HG03342 (cell line): ENCODE results near the gene DNAH5.

Experiments used
- ATAC-seq: cut with Tn5 transposase; IDR thresholded peaks from one replicate; pipeline ENCODE4 v1.9.1; 2021; ENCODE audit warnings: mild to moderate bottlenecking, moderate library complexity; ENCODE audit not compliant: unreplicated experiment

DNAH5 gene

DNA sequence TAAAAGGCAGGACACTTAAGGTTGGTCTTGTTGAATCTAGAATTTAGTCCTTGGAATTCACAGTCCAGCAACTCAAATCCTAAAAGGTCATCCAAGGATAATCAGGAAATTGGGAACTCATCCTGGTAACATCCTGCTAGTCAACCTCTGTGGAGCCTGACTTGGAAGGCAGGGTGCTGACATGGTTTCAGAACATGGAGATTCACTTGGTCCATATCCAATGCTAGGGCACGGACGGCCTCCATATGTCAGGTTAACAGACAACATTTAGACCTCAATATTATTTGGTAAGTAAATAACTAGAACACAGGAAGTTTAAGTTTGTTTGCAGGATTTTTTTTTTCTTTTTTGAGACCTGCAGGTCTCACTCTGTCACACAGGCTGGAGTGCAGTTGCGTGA, 783 bp upstream of the DNAH5 start:
- ATAC-seq: no peak

DNA sequence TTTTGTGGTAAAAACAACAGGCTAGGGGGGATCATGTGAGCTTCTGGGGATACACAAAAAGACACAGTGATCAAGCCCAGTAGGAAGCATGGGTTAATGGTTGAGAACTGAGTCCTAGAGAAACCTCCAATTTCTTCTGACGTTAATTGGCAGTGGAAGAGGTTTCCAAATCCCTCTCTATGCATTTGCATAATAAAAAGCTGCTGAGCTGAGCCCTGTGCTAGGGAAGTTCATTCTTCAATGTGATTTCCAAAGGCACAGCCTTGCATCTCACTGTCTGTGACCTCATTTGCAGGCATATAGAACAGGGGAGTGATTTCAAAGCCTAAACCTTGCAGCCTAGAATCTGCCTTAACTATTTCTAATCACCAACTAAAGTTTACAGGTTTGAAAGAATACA, 812 bp downstream of the DNAH5 start:
- no peak for ATAC-seq

DNA sequence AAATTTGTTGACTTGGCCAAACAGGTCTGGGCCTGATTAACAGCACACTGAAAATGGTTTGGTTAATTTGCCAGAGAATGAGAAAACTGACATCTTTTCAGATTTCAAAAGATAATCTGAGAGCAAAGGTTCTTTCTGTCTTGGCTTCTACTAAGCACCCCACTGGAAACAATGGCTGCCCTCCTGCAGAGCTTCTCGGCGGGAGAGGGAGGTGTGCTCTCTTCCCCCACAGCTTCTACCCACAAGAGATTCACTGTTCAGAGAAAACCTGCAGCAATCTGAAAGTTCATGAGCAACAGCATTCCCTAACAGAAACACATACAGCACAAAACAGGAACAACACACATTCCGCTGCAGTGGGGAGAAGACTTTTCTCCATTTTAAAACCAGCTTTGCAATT, 3.0 kb downstream of the DNAH5 start:
- no peak for ATAC-seq

DNA sequence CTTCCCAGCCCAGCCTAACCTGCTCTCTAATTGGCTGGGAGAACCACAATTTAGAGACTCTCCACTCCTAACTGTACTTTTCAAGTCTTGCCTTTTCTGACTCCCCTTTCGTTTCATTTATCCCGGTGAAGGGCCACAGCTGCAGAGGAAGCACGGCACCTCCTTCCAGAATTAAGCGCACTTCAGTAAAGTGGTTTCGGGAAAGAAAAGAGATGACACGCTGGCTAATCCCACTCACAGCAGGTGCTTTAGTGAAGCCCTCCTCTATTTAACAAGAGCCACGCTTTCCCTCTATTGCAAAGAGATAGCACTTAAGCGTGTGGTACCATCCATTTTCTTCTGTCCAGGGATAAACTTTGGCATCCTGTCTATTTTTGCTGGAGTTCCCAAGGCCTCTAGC, 4.8 kb downstream of the DNAH5 start:
- no peak for ATAC-seq

DNA sequence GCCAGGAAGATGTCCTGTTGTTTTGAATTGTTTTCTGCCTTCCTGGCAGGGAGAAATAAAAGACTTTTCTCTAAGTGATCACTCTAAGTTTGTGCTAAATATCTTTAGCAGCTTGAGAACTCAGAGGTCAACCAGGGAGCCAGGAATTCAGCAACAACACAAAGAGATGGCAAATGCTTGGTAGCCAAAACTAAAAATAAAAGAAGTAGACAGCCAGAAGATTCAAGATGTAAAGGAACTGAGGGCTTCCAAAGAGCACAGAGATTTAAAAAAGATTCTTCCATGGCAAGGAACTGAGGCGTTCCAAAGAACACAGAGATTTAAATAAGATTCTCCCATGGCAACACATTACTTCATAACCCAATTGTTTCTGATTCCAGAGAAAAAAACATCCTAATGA, 9.6 kb downstream of the DNAH5 start:
- ATAC-seq: no peak

DNA sequence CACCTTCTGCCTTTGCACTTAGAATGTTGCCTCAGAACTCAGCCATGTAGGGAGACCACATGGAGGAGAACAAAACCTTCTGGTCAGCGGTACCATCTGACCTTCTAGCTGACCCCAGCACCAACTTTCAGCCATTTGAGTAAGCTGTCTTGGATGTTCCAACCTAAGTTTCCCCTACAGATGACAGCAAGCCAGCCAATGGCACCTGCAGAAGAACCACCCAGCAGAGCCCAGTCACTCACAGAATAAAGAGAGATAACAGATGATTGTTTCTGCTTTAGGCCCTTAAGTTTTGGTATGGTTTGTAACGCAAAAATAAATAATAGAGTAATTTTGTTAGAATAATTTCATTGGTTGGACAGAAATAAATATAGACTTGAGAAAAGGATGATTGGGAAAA, 10.4 kb downstream of the DNAH5 start:
- no peak for ATAC-seq

DNA sequence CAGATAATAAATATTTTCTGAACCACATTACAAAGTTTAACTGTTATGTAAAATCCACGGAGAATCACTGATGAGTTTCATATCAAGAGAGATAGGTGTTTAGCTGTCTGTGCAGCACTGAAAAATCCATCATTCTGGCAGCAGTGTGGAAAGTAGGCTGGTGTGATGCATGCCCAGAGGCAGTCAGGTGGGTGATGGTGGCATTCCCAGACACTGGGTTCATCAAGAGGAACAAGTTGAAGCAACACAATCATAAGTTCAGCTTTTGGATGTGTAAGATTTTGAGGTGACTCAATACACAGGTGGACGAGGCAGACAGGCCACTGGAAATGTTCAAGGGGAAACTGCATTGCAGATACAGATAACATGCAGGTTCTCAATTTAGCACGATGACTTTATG, 11.9 kb downstream of the DNAH5 start:
- ATAC-seq: no peak

DNA sequence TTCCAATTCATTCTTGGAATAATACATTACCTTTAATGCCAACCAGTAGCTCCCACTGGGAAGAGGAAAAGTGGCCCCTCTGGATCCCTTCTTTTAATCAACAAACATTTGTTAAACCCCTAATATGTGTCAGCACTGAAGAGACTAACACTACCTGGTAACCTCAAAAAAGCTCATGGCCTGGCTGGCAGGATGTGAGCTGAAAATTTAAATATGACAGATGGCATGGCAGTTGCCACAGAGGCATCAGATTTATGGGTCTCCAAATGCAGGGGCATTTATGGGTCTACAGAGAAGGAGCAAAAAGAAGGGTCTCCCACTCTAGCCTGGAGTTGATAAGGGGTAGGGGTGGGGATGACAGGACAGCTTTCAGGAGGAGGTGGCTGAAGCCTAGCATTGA, 12.5 kb downstream of the DNAH5 start:
- ATAC-seq: no peak

DNA sequence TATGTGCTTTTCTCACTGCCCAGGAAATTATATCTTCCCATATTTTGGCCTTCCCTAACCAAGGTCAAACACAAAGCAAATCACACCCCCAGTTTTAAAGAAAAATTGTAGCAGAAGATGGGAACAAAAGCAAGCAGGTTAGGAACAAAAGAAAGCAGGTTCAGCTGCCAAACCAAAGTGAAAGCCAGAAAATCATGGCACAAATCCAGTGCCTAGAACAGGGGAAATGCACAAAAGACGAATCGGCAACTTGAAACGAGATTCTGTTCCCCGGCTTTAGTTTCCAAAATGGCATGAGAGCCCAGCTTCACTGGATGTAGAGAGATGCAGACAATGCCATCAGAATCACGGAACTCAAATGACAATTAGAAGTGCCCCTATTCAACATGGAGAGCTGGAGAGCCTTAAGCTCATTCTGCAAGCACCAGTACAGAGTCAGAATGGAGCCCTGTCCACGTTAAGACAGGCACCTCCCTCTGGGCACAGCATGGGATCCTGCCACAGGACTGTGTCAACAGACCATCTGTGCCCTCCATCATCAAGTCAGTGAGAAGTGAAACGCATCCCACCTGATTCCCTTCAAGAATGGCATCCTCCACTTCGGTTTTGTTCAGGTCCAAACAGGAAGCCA, 13.8 kb downstream of the DNAH5 start:
- no peak for ATAC-seq

DNA sequence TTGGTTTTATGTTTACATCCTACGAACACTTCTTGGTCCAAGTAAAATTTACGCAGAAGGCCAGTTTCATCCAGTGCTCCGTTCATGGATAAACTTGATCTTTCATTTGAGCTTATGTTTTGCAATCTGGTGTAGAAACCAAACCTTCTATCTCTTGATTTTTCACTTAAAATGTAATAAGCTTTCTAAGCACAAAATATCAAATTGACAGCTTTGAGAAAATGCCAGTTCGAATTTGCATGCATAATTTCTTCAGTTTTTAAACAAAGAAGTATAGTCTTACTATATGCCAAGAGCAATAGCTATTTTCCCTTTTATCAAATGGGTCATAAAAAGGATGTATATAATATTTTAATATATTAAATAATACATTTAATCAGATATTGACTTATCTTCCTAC, 17.8 kb downstream of the DNAH5 start:
- no peak for ATAC-seq

DNA sequence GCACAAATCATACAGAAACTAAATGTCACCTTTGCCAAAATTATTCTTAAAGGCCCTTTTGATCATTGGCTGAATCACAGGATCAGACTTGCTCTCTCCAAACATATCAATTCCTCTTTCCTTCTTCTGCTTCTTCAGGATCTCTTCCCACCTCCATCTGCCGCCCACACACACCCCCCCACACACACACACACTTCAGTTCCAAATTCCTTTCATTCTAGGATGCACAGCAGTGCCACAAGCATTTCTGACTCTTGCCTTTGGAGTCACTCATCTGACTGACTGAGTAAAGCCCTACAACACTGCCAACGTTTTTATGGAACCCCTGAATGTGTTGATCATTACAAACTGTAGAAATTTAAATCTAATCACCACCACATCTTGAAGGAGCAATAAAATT, 22.9 kb downstream of the DNAH5 start:
- ATAC-seq: no peak

DNA sequence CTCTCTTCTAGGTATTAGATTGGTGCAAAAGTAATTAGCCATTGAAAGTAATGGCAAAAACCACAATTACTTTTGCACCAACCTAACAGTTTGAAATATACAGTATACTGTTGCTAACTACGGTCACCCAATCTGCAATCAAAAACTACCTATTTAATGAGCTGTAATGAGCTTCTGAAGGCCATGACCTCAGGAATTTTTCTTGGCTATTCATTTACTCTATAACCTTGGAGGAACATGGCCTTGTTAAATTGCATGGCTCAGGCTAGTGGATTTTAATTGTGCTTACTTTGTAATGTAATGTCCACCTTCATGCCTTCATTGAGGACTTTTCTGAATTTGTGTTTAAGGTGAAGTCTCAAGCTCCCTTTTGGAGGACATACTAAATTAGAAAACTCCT, 24.7 kb downstream of the DNAH5 start:
- ATAC-seq: no peak

DNA sequence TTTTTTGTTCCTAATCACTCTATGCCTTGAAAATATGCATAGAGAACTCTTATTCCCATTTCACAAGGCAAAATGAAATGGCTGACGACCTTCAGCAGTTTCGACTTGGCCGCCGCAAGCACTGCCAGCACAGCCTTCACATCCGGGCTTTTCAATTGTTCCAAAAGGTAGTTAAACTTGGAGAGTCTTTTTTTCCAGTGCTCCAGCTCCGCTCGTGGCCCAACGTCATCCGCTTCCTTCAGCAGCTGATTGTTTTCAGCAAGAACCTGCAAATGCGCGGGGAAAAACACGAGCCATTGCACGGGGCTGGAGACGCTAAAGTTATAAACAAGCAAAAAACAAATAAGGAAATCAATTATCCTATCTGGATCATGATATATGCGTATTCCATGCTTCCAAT, 25.4 kb downstream of the DNAH5 start:
- no peak for ATAC-seq

DNA sequence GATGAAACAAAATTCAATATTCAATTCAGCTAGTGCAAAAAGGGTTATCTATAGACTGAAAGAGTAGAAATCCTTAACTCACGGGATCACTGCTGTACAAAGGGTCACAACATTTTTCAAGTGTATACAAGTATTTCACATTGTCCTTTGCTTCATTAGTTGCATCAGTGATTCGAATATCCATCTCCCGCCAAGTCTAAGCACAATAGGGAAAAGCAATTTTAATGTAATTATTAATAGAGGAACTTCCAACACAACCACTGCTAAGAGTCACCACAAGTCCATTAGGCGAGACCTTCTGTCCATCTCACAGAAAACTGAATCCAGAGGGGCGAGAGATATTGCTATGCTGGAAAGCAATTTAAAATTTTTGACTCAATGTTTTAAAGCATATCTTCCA, 27.4 kb downstream of the DNAH5 start:
- no peak for ATAC-seq

DNA sequence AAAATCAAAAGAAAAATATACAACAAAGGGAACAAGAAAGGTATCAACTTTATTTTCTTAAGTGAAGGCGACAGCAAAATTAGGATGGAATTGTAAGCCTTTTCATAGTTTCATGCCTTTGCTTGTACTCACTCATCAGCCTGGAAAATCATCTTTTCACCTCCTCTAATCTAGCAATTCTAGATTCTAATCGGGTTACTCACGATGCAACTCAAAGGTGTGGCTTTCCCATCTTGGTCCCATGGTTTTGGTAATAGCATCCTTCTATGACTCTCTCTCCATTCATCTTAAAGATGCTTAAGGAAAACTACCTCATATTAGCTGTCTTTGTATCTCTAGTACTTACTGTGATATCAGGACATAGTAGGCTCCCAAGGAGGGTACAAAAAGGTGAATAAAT, 30.5 kb downstream of the DNAH5 start:
- ATAC-seq: no peak

DNA sequence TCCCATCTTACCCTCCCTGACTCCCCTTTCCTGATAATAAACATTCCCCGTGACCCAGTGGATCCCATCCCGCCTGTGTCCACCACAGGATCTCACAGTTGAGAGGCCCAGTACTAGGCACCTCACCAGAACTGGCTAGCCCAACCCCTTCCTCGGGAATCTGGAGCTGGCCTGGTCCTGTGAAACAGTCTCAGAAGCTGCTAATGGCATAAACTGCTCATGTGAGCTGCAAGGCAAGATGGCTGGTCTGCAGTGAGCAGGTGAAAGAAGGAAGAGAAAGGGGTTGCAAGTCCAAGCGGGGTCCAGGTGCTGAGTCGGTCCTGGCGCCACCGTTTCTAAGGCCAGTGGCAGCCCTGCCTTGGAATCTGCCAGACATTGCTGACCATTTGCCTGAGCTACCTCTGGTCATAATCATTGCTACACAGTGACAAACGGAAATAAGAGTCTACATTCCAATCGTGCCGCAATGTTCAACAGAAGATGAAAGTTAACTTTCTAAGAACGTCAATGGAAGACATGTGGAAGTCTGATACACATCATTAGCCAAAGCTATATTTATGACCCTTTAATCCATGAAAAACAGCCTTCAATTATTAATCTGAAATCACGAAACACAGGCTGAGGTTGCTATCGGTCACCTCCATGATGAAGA, 33.7 kb downstream of the DNAH5 start:
- no peak for ATAC-seq

DNA sequence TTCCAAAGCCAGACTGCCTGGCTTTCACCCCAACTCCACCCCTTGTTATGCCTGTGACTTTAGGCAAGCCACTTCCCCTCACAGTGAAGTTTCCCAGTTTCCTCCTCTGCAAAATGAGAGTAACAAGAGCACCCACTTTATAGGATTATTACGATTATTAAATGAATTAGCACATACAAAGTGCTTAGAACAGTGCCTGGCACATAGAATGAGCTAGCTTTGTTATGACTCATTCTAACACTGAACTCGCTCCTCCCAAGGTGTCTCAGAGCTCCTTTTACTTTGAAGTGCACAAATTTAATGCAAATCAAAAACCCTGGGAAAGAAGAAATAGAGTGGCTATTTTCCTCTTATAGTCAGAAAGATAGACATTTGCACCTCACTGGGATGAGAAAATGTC, 34.3 kb downstream of the DNAH5 start:
- no peak for ATAC-seq

DNA sequence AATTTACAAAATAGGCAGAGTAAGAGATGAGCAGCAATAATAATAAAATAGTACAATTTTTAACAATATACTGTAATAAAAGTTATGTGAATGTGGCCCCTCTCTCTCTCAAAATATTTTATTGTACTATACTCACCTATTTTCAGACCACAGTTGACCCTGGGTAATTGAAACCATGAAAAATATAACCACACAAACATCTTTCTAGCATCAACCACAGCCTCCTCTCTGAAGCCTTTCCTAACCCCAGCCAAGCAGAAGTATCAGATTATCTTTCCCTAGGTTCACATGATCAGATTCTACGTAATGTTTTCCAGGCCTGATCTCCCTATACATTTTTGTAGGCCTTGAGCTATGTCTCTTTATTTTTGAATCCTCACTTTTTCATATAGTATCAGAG, 35.2 kb downstream of the DNAH5 start:
- ATAC-seq: no peak

DNA sequence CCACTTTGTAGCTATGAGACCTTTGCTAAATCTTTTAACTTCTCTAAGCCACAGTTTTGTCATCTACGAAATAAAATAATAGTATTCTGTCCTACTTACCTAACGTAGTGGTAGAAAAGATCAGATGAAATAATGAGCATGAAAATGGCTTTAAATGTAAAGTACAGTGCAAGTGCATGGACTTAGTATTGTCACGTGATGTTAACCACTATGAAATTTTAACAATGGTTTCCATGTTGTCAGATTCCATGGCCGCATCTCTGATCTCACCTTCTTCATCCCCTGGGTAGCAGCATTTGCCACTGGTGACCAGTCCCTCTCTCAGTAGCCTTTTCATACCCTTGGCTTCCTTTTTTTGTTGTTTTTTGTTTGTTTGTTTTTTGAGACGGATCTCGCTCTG, 45.9 kb downstream of the DNAH5 start:
- ATAC-seq: no peak

DNA sequence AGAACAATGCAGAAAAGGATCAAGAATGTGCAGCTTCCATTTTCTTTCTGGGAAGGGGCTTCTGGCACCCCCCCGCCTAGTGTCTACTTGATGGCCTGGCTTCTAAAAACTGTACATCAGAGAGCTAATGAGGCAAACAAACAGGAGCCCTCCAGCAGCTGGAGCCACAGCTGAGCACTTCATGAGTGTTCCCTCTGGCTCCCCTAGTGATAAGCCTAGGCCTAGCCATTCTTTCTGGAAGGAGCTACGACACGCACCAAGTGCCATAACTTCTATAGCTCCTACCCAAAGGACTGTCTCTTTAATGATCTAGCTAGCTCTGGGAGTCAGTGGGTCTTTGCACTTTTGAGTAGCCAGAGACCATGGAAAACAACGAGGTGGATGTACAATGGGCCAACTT, 66.1 kb downstream of the DNAH5 start:
- ATAC-seq: no peak

DNA sequence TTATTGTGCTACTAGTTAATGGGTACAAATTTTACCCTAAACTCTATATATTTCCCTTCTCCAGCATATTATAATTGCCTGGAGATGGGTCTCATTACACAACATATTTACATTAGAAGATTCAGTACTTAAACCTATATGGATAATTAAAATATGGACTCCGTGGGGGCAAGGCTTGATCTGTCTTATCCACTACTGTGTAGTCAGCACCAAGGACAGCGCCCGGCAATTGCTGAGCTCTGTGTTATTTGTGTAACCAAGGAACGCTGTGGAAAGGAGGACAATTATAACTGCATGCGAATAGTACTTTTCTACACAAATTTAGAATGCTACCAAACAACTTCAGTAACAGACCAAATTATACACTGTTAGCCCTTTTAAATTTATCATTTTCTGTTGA, 77.7 kb downstream of the DNAH5 start:
- ATAC-seq: no peak

DNA sequence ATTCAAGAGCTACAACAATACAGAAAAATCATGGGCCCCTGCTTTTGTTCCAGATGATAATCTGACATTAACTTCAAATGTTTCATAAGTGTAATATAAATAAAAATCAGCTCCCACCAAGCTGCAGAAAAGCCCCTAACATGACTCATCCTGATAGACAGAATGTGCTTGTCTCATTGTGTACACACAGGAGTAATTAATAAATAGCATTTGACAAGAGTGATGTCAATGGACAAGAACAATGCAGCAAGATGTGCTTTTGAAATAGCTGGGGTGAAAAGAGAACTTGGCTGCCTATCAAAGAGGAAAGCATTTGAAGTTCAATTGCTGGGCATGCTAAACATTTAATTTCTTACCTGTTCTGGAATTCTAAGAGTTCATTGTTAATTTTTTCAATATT, 79.2 kb downstream of the DNAH5 start:
- no peak for ATAC-seq

DNA sequence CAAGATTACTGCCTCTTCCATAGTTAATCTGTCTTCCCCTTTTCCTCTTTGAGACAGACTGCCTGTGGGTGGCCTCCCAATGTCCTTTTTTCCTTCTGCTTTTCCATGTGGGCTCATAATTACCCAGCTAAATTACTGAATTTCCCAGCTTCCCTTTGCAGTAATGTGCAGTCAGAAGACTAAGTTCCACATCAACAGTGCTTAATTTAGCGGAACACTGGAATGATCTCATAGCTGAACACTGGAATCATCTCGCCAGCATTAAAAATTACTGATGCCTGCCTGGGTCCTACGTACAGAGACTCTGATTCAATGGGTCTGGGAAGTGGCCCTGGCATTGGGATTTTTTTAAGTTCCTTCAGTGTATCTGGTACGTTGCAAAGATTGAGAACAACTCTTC, 84.3 kb downstream of the DNAH5 start:
- no peak for ATAC-seq
